Kidney epithelial cell (primary cell): ENCODE results near the gene ULBP2. TPM values are rescaled to one million over a fixed set of nuclear protein-coding genes. Genes with fewer than 3 reads are reported as not detected.
"Not testable (repeated sequence)": the region's sequence is repeated elsewhere in the genome, so short reads cannot be mapped to it uniquely, and the experiment has no call there.

ENCODE experiments used
- DNase-seq: peaks from one replicate; pipeline ENCODE4 v3.0.0-alpha.2; 2010; ENCODE audit warnings: low read depth
- H3K27me3 ChIP-seq: 2 replicates; pipeline ENCODE4 v1.6.0; 2011; ENCODE audit warnings: low read length; ENCODE audit not compliant: control insufficient read depth, insufficient read depth
- H3K36me3 ChIP-seq: 2 replicates; pipeline ENCODE4 v1.5.1; 2011; ENCODE audit warnings: low read length; ENCODE audit not compliant: control insufficient read depth, insufficient read depth
- H3K4me3 ChIP-seq: 2 replicates; pipeline ENCODE4 v1.5.1; 2011; ENCODE audit warnings: low read depth, mild to moderate bottlenecking, control low read depth, low read length
- total RNA-seq: library from RNA; depleted of rRNA; stranded (reverse); fragments of >200 nt; gene quantifications from 2 replicates; pipeline ENCODE4 v1.2.3, GENCODE V29; 2015
- TF ChIP-seq, protein P1 (sequence below): IDR thresholded peaks from 2 replicates; pipeline ENCODE4 v1.5.1; 2011; ENCODE audit warnings: mild to moderate bottlenecking, moderate library complexity, low read length, control low read depth, inconsistent platforms; ENCODE audit not compliant: insufficient read depth, poor library complexity, severe bottlenecking

ULBP2 gene
- total RNA-seq, 1 donor from 2014 or later: 3.5 TPM

DNA sequence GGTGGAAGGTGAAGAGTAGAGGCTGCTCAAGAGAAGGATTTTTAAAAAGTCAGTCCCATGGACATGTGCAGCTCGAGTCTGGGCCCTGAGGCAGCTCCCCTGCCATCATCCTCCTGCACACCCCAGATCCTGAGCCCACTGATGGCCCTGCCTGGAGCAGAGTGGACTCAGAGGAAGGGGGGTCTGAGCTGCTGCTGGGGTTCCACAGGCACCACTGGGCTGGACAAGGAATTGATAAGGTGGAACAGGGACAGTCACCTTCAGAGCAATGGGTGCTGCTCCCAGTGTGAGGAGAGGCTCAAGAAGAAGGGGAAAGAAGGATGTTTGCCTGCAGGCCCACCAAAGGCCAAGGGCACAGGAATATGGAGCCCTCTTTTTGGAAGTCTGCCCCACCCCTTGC, 6.2 kb downstream of the ULBP2 start:
- DNase-seq: no peak
- Histone ChIP-seq H3K27me3 (peaks cover 24% of the 10 kb centered on the region), H3K36me3 (no peaks in the 10 kb centered on the region), H3K4me3 (no peak overlapping the region)
- TF ChIP-seq, protein P1, sequence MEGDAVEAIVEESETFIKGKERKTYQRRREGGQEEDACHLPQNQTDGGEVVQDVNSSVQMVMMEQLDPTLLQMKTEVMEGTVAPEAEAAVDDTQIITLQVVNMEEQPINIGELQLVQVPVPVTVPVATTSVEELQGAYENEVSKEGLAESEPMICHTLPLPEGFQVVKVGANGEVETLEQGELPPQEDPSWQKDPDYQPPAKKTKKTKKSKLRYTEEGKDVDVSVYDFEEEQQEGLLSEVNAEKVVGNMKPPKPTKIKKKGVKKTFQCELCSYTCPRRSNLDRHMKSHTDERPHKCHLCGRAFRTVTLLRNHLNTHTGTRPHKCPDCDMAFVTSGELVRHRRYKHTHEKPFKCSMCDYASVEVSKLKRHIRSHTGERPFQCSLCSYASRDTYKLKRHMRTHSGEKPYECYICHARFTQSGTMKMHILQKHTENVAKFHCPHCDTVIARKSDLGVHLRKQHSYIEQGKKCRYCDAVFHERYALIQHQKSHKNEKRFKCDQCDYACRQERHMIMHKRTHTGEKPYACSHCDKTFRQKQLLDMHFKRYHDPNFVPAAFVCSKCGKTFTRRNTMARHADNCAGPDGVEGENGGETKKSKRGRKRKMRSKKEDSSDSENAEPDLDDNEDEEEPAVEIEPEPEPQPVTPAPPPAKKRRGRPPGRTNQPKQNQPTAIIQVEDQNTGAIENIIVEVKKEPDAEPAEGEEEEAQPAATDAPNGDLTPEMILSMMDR: no peak

DNA sequence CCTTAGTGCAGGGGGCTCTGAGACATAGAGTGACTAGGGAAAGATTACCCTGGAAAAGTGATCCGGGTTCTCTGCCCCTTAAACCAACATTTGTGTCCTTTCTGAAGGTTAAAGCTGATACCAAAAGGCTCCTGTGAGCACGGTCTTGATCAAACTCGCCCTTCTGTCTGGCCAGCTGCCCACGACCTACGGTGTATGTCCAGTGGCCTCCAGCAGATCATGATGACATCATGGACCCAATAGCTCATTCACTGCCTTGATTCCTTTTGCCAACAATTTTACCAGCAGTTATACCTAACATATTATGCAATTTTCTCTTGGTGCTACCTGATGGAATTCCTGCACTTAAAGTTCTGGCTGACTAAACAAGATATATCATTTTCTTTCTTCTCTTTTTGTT, 6.8 kb downstream of the ULBP2 start:
- peaks cover 28% of the 10 kb centered on the region for H3K27me3 ChIP-seq
- DNase-seq: no peak
- H3K4me3 ChIP-seq: no peak overlapping the region
- TF ChIP-seq, protein P1: no peak
- no peaks in the 10 kb centered on the region for H3K36me3 ChIP-seq

DNA sequence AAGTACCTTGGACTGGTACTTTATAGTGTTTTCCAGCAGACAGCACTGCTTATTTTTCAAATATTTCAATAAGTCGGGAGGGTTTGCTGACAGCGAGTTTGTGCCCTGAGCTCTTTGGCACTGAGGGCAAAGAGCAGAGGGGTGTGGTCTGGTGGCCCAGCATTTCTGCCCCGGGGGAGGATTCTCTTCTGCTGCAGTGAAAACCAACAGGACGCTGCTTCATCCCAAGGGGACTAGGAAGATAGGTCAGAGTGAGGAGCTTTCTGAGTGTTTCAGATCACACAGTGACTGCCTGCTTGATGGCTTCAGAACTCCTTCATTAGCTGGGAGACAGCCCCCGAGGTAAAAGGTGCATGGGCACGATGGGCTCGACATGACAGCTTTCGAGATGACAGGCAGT, 8.6 kb downstream of the ULBP2 start:
- no peak overlapping the region for H3K4me3 ChIP-seq
- DNase-seq: no peak
- no peaks in the 10 kb centered on the region for H3K36me3 ChIP-seq
- peaks cover 38% of the 10 kb centered on the region for H3K27me3 ChIP-seq
- TF ChIP-seq, protein P1: no peak

DNA sequence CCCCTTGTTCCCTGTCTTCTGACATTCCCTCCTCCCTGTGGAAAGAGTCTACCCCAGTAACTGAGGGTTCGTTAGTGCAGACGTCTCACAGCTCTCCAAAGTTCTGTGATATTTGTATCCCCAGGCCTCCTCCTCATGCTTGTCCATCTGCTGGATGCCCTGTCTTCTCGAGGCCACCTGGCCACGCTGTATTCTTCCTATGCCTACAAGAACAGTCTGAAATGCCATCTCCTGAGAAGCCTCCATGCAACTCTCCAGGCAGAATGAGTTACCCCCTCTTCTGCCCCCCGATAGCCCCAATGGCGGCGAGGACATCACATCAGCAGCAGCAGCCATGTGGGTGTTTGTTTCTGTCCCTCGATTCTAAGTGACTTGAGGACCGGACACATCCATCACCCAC, 9.3 kb downstream of the ULBP2 start:
- H3K4me3 ChIP-seq: no peak overlapping the region
- TF ChIP-seq, protein P1: no peak
- H3K36me3 ChIP-seq: no peaks in the 10 kb centered on the region
- peaks cover 45% of the 10 kb centered on the region for H3K27me3 ChIP-seq
- no peak for DNase-seq

DNA sequence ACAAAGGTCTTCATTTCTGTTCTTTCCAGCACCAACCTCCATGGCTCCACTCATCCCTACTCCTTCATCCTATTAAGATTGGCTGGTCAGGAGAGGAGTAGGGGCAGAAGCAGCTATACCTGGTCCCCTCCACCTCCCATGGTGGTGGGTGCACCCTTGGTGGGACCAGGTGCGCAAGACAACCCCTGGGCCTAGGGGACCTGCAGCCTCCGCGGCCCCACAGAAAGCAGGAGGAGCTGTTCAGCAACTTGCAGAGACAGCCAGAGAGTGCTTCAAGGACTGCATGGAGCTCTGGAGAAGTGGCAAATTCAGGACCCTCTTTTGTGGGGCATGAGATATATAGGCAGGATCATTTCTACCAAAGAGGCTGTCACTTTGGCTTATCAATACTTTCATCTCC, 9.8 kb downstream of the ULBP2 start:
- TF ChIP-seq, protein P1: no peak
- DNase-seq: no peak
- peaks cover 46% of the 10 kb centered on the region for H3K27me3 ChIP-seq
- no peaks in the 10 kb centered on the region for H3K36me3 ChIP-seq
- no peak overlapping the region for H3K4me3 ChIP-seq

DNA sequence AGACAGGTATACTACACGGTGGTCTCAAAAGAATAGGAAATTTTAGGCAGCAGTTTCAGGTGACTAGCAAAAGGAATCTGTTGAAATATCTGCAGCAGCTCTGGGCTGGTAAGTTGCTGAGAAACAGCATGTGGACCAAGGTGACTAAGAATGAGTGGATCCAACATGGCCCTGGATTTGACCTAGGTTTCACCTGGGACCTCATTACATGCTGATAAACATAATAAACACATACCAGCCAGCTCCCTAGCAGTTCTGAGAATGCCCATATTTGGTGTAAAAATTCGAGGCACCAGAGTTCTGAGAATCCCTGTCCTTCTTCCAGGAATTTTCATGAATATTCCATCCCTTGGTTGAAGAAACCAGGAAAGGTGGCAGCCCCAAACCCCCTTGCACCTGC, 11.6 kb downstream of the ULBP2 start:
- peaks cover 47% of the 10 kb centered on the region for H3K27me3 ChIP-seq
- H3K4me3 ChIP-seq, H3K36me3 ChIP-seq, DNase-seq: not testable (repeated sequence)
